Ishikawa (cell line): ENCODE data around the gene SMAD2.

Experiments used
- CEBPB ChIP-seq: IDR thresholded peaks from 2 replicates; pipeline ENCODE4 v1.6.1; 2012
- EGR1 ChIP-seq: IDR thresholded peaks from 2 replicates; pipeline ENCODE4 v1.6.1; 2012
- EP300 ChIP-seq: IDR thresholded peaks from 2 replicates; pipeline ENCODE4 v1.6.1; 2012; ENCODE audit warnings: borderline replicate concordance
- FOXM1 ChIP-seq: IDR thresholded peaks from 2 replicates; pipeline ENCODE4 v1.6.1; 2012; ENCODE audit warnings: low read depth, borderline replicate concordance
- RAD21 ChIP-seq: IDR thresholded peaks from 2 replicates; pipeline ENCODE4 v1.6.1; 2012; ENCODE audit warnings: low read depth
- TAF1 ChIP-seq: IDR thresholded peaks from 2 replicates; pipeline ENCODE4 v1.6.1; 2012; ENCODE audit warnings: low read depth, mild to moderate bottlenecking
- TCF12 ChIP-seq: IDR thresholded peaks from 2 replicates; pipeline ENCODE4 v1.6.1; 2012; ENCODE audit warnings: low read depth
- YY1 ChIP-seq: IDR thresholded peaks from 2 replicates; pipeline ENCODE4 v1.6.1; 2012; ENCODE audit warnings: low read depth
- ZBTB7A ChIP-seq: IDR thresholded peaks from 2 replicates; pipeline ENCODE4 v1.6.1; 2012; ENCODE audit warnings: low read depth
- TF ChIP-seq, protein P1 (sequence below): IDR thresholded peaks from 2 replicates; pipeline ENCODE4 v1.6.1; 2012; ENCODE audit warnings: low read depth, mild to moderate bottlenecking
- TF ChIP-seq, protein P2 (sequence below): IDR thresholded peaks from 2 replicates; pipeline ENCODE4 v1.6.1; 2012
- TF ChIP-seq, protein P3 (sequence below): IDR thresholded peaks from 2 replicates; pipeline ENCODE4 v1.6.1; 2012

DNA sequence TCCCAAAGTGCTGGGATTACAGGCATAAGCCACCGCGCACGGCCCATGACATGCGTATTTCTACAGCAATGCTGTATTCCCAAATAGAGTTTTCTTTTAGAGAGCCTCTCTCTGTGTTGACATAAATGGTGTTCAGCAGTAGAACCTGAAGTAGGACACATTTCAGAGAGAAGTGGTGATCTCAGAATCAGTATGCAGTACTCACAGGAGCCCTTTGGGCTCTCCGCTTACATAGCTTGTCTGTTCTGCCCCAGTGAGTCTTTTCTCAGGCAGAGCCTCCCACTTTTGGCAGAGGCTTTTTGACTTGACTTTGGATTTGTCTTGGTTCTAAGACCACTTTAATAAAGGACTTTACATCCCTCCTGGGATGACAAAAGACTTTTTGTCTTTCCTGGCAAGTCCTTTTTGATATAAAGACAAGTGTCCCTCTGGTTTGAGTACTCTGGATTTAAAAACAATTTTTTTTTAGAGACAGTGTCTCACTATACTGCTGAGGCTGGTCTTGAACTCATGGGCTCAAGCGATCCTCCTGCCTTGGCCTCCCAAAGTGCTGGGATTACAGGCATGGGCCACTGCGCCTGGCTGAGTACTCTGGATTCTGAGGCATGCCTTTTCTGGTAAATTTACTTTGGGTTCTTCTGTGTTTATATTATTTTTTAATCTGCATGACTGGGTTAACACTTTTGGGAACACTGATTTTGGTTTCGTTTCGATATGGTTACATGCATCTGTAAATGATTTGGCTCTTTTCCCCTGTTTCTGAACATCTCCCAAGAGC, 113.3 kb downstream of the SMAD2 start:
- TF ChIP-seq YY1: no peak
- TF ChIP-seq CEBPB: no peak
- no peak for TF ChIP-seq FOXM1
- TF ChIP-seq, protein P1, sequence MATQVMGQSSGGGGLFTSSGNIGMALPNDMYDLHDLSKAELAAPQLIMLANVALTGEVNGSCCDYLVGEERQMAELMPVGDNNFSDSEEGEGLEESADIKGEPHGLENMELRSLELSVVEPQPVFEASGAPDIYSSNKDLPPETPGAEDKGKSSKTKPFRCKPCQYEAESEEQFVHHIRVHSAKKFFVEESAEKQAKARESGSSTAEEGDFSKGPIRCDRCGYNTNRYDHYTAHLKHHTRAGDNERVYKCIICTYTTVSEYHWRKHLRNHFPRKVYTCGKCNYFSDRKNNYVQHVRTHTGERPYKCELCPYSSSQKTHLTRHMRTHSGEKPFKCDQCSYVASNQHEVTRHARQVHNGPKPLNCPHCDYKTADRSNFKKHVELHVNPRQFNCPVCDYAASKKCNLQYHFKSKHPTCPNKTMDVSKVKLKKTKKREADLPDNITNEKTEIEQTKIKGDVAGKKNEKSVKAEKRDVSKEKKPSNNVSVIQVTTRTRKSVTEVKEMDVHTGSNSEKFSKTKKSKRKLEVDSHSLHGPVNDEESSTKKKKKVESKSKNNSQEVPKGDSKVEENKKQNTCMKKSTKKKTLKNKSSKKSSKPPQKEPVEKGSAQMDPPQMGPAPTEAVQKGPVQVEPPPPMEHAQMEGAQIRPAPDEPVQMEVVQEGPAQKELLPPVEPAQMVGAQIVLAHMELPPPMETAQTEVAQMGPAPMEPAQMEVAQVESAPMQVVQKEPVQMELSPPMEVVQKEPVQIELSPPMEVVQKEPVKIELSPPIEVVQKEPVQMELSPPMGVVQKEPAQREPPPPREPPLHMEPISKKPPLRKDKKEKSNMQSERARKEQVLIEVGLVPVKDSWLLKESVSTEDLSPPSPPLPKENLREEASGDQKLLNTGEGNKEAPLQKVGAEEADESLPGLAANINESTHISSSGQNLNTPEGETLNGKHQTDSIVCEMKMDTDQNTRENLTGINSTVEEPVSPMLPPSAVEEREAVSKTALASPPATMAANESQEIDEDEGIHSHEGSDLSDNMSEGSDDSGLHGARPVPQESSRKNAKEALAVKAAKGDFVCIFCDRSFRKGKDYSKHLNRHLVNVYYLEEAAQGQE: no peak
- TF ChIP-seq EGR1: no peak
- TF ChIP-seq EP300: no peak
- TF ChIP-seq, protein P2, sequence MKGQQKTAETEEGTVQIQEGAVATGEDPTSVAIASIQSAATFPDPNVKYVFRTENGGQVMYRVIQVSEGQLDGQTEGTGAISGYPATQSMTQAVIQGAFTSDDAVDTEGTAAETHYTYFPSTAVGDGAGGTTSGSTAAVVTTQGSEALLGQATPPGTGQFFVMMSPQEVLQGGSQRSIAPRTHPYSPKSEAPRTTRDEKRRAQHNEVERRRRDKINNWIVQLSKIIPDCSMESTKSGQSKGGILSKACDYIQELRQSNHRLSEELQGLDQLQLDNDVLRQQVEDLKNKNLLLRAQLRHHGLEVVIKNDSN: no peak
- TF ChIP-seq ZBTB7A: no peak
- no peak for TF ChIP-seq RAD21
- TF ChIP-seq, protein P3, sequence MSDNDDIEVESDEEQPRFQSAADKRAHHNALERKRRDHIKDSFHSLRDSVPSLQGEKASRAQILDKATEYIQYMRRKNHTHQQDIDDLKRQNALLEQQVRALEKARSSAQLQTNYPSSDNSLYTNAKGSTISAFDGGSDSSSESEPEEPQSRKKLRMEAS: no peak
- TF ChIP-seq TCF12: no peak
- no peak for TF ChIP-seq TAF1
